OCI-LY1 (cell line): ENCODE data around the gene EXOSC7.

Experiments used
- H2AFZ ChIP-seq: fragments of 200-600 bp; sonication (generic), shearing (Covaris generic); 2 replicates; pipeline ENCODE4 v1.6.0; 2014; ENCODE audit warnings: antibody characterized with exemption, mild to moderate bottlenecking, low read length
- H3F3A ChIP-seq: fragments of 200-600 bp; sonication (generic), shearing (Covaris generic); 2 replicates; pipeline ENCODE4 v1.6.0; 2014; ENCODE audit warnings: mild to moderate bottlenecking, antibody characterized with exemption, low read length, moderate library complexity; ENCODE audit not compliant: insufficient read depth
- H3K27ac ChIP-seq: fragments of 200-600 bp; sonication (generic); 2 replicates; pipeline ENCODE4 v1.5.1; 2014; ENCODE audit warnings: low read length, mixed run types, mild to moderate bottlenecking, low read depth; ENCODE audit not compliant: poor library complexity, severe bottlenecking
- H3K27me3 ChIP-seq: fragments of 200-600 bp; sonication (generic); 2 replicates; pipeline ENCODE4 v1.6.0; 2014; ENCODE audit warnings: antibody characterized with exemption, mild to moderate bottlenecking, low read length, moderate library complexity; ENCODE audit not compliant: insufficient read depth
- H3K36me3 ChIP-seq: fragments of 200-600 bp; sonication (generic); 2 replicates; pipeline ENCODE4 v1.6.1; 2014; ENCODE audit warnings: mild to moderate bottlenecking, antibody characterized with exemption, low read length, moderate library complexity, mixed read lengths; ENCODE audit not compliant: insufficient read depth
- H3K4me1 ChIP-seq: fragments of 200-600 bp; sonication (generic); 2 replicates; pipeline ENCODE4 v1.5.1; 2014; ENCODE audit warnings: mild to moderate bottlenecking, low read length, moderate library complexity; ENCODE audit not compliant: insufficient read depth, severe bottlenecking
- H3K4me2 ChIP-seq: fragments of 200-600 bp; sonication (generic), shearing (Covaris generic); 2 replicates; pipeline ENCODE4 v1.6.1; 2014; ENCODE audit warnings: low read length
- H3K4me3 ChIP-seq: fragments of 200-600 bp; sonication (generic); 2 replicates; pipeline ENCODE4 v1.5.1; 2014; ENCODE audit warnings: low read length, low read depth, mild to moderate bottlenecking, mixed read lengths; ENCODE audit not compliant: poor library complexity, severe bottlenecking
- H3K79me2 ChIP-seq: fragments of 200-600 bp; shearing (Covaris generic); 2 replicates; pipeline ENCODE4 v1.6.1; 2016; ENCODE audit warnings: mixed run types, low read length, mixed read lengths; ENCODE audit not compliant: insufficient read depth
- H3K9ac ChIP-seq: fragments of 200-600 bp; sonication (generic), shearing (Covaris generic); 2 replicates; pipeline ENCODE4 v1.6.1; 2014; ENCODE audit warnings: mild to moderate bottlenecking, low read length, mixed read lengths
- H3K9me2 ChIP-seq: fragments of 200-600 bp; sonication (generic), shearing (Covaris generic); 2 replicates; pipeline ENCODE4 v1.6.1; 2014; ENCODE audit warnings: low read depth, mild to moderate bottlenecking, low read length, mixed read lengths
- H3K9me3 ChIP-seq: fragments of 200-600 bp; shearing (Covaris generic); 2 replicates; pipeline ENCODE4 v1.6.1; 2014; ENCODE audit warnings: low read length, mixed read lengths
- H4K20me1 ChIP-seq: fragments of 200-600 bp; sonication (generic), shearing (Covaris generic); 2 replicates; pipeline ENCODE4 v1.6.0; 2016; ENCODE audit warnings: mild to moderate bottlenecking, low read length; ENCODE audit not compliant: insufficient read depth
- EZH2 ChIP-seq: fragments of 200-600 bp; sonication (generic), shearing (Covaris generic); IDR thresholded peaks from 2 replicates; pipeline ENCODE4 v1.8.0; 2017; ENCODE audit warnings: borderline replicate concordance, mixed run types, mild to moderate bottlenecking, antibody characterized with exemption, low read length, moderate library complexity, mixed read lengths
- TF ChIP-seq, protein P1 (sequence below): fragments of 200-600 bp; sonication (generic), shearing (Covaris generic); IDR thresholded peaks from 2 replicates; pipeline ENCODE4 v1.5.1; 2017; ENCODE audit warnings: mild to moderate bottlenecking, antibody characterized with exemption, low read length, moderate library complexity, mixed read lengths

The EXOSC7 gene

DNA sequence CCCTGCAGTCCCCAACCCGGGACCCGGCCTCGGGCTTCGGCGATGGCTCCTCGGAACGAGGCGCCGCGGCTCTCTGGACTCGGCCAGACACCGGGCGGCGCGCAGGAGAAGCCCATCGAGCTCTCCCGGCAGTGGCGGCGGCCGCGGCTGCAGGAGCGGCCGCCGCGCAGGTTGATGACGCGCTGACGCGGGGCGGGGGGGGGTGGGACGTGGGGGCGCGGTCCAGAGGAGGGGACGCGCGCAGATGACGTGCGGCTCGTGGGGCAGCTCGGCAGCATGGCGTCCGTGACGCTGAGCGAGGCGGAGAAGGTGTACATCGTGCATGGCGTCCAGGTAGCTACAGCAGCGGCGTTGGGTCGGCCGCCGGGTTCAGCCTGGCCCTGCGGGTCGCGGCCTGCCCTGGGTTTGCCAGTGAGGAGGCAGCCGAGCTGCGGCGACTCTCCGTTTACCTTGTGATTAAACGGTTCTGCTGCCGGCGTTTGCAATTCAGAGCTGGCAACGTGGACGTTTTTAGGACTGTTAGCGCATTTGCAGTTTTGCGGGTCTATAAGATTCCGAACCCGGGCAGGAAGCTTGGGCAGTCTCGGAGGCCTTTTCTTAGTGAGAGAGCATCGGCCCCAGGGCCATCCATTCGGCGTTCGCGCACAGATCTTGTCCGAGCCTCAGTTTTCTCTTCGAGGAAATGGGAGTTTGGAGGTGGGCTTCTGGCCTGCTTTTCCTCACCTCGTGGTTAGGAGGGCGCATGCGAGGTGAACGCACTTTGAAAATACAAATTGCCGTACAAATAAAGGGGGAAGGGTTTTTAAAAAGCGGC is at the start of gene EXOSC7, which contains the start of gene ZDHHC3:
EXOSC7 (plus strand) TSS at position 243 of the 814 bp plus-strand sequence; CDS start at position 277, 34 bp downstream.
ZDHHC3 (minus strand) TSS at position 173 of the 814 bp plus-strand sequence. CDS start 16,738 bp downstream, outside the sequence.
- H3K27ac ChIP-seq, result peak within 1 kb of the TSS; percentile 38
- H3K4me3 ChIP-seq, result peak within 1 kb of the TSS; percentile 95
- H3K27me3 ChIP-seq, result no peaks in the 10 kb centered on the region
- TF ChIP-seq, protein P1, sequence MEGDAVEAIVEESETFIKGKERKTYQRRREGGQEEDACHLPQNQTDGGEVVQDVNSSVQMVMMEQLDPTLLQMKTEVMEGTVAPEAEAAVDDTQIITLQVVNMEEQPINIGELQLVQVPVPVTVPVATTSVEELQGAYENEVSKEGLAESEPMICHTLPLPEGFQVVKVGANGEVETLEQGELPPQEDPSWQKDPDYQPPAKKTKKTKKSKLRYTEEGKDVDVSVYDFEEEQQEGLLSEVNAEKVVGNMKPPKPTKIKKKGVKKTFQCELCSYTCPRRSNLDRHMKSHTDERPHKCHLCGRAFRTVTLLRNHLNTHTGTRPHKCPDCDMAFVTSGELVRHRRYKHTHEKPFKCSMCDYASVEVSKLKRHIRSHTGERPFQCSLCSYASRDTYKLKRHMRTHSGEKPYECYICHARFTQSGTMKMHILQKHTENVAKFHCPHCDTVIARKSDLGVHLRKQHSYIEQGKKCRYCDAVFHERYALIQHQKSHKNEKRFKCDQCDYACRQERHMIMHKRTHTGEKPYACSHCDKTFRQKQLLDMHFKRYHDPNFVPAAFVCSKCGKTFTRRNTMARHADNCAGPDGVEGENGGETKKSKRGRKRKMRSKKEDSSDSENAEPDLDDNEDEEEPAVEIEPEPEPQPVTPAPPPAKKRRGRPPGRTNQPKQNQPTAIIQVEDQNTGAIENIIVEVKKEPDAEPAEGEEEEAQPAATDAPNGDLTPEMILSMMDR, result no peak
- no peak for TF ChIP-seq EZH2
- 0 out of 2 replicates have a peak within 1 kb of the TSS, but pooled peaks have one; percentile 13 for H2AFZ ChIP-seq
- H3K79me2 ChIP-seq, result peaks cover 67% of the 10 kb centered on the region
- H3K36me3 ChIP-seq, result peaks cover 11% of the 10 kb centered on the region; the same call in 1 of the 2 replicates
- H3K9ac ChIP-seq, result peak within 1 kb of the TSS; percentile 94
- H4K20me1 ChIP-seq, result no peaks in the 10 kb centered on the region
- peaks cover 46% of the 10 kb centered on the region for H3K4me1 ChIP-seq
- no peaks in the 10 kb centered on the region for H3K9me2 ChIP-seq
- no peaks in the 10 kb centered on the region for H3K9me3 ChIP-seq
- peak within 1 kb of the TSS; percentile 100 for H3K4me2 ChIP-seq
- no peaks in the 10 kb centered on the region for H3F3A ChIP-seq

DNA sequence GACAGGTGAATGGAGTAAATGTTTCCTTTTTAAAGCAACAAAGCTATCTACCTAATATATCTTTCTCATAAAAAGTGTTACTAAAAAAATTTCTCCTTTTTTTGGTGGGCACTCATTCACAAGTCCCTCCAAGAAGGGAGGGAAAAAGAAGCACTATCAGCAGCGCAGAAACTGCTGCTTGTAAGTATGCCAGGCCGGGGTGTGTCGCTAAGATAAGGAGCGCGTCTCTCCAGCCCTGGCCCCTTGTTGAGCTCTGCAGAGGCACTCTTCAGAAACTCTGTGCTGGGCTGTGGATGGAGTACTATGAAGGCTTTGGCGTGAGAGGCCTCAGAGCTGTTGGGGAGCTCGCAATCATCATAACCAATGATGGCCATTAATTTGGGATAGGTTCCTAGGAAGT is 49.1 kb upstream of the EXOSC7 start:
- peaks cover 4% of the 10 kb centered on the region for H3K4me1 ChIP-seq
- H3K9me2 ChIP-seq, result no peaks in the 10 kb centered on the region
- H3K27me3 ChIP-seq, result no peaks in the 10 kb centered on the region
- H3K9ac ChIP-seq, result no peak overlapping the region
- H4K20me1 ChIP-seq, result no peaks in the 10 kb centered on the region
- no peak overlapping the region for H3K4me3 ChIP-seq
- H3K79me2 ChIP-seq, result no peaks in the 10 kb centered on the region
- no peak overlapping the region for H3K4me2 ChIP-seq
- no peaks in the 10 kb centered on the region for H3F3A ChIP-seq
- H3K9me3 ChIP-seq, result no peaks in the 10 kb centered on the region
- no peak overlapping the region for H3K27ac ChIP-seq
- TF ChIP-seq, protein P1, result no peak
- TF ChIP-seq EZH2, result no peak
- H2AFZ ChIP-seq, result no peak overlapping the region
- H3K36me3 ChIP-seq, result peaks cover 43% of the 10 kb centered on the region

DNA sequence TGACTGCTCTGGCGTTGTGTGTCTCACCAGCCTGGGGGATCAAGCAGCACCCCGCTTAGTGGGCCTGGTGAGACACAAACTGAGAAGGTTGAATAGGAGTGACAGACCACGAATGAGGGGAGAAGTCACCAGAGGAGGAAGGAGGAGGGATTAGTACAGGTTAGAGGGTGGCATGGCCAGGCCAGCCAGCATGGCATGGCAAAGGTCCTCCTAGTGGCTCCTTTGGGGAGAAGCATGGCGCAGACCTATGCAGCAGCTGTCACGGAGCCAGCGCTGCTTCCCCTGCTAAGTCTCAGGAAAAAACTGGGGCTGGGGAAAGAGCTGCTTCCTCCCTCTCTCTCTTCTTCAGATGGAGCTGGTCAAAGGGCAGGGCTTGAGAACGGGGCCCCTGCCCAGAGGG is 48.7 kb upstream of the EXOSC7 start:
- no peak for TF ChIP-seq EZH2
- TF ChIP-seq, protein P1, result no peak
- Histone ChIP-seq H4K20me1 (no peaks in the 10 kb centered on the region), H3F3A (no peaks in the 10 kb centered on the region), H3K9me3 (no peaks in the 10 kb centered on the region), H3K79me2 (no peaks in the 10 kb centered on the region), H3K9ac (no peak overlapping the region), H2AFZ (no peak overlapping the region), H3K36me3 (peaks cover 44% of the 10 kb centered on the region), H3K4me3 (no peak overlapping the region), H3K27ac (no peak overlapping the region), H3K9me2 (no peaks in the 10 kb centered on the region), H3K4me1 (peaks cover 4% of the 10 kb centered on the region), H3K27me3 (no peaks in the 10 kb centered on the region), H3K4me2 (no peak overlapping the region)
